Breast epithelium (tissue), 4 donors: ENCODE results near the gene SH2D3C. TPM values are rescaled to one million over a fixed set of nuclear protein-coding genes. Genes with fewer than 3 reads are reported as not detected.
A peak's percentile ranks its signal among the peaks of the same experiment; 100 is the strongest.

Experiments
- DNase-seq, 2 donors: peaks; one replicate each; pipeline ENCODE4 v3.0.0-alpha.2; 2019; ENCODE audit warnings: low spot score in 2 of 2
- H3K27ac ChIP-seq, 2 donors: fragments of 200-600 bp; sonication (generic) in 1 of 2; one replicate each; pipeline ENCODE4 v1.5.1; 2016 to 2019; ENCODE audit warnings: mild to moderate bottlenecking in 1 of 2
- H3K27me3 ChIP-seq, 2 donors: fragments of 200-600 bp; sonication (generic) in 1 of 2; one replicate each; pipeline versions ENCODE4 v1.5.1 to v1.6.0; 2017 to 2019; ENCODE audit warnings: control low read depth in 1 of 2, mild to moderate bottlenecking in 1 of 2
- H3K36me3 ChIP-seq: fragments of 200-600 bp; one replicate; pipeline ENCODE4 v1.5.1; 2019
- H3K4me1 ChIP-seq, 2 donors: fragments of 200-600 bp; sonication (generic); one replicate each; pipeline ENCODE4 v1.5.1; 2016 to 2019; ENCODE audit warnings: control low read depth in 1 of 2
- H3K4me3 ChIP-seq, 3 donors: fragments of 200-600 bp; sonication (generic); 1 replicate in 2 of 3; 2 replicates in 1 of 3; pipeline ENCODE4 v1.5.1; 2016 to 2019; ENCODE audit warnings: mild to moderate bottlenecking in 3 of 3, moderate library complexity in 2 of 3
- H3K9me3 ChIP-seq, 2 donors: fragments of 200-600 bp; sonication (generic) in 1 of 2; one replicate each; pipeline ENCODE4 v1.5.1; 2016 to 2019; ENCODE audit warnings: control low read depth in 1 of 2
- CTCF ChIP-seq, 3 donors: fragments of 450-650 bp; IDR thresholded peaks; one replicate each; pipeline ENCODE4 v1.5.1; 2016 to 2017; ENCODE audit warnings: antibody characterized with exemption in 3 of 3, mild to moderate bottlenecking in 3 of 3, moderate library complexity in 3 of 3
- POLR2A ChIP-seq: fragments of 450-650 bp; IDR thresholded peaks from one replicate; pipeline ENCODE4 v1.6.1; 2016; ENCODE audit warnings: antibody characterized with exemption, mild to moderate bottlenecking, moderate library complexity
- POLR2AphosphoS5 ChIP-seq, 3 donors: sonication (generic); formaldehyde crosslinking; IDR thresholded peaks; one replicate each; pipeline ENCODE4 v1.6.1; 2017; ENCODE audit warnings: antibody characterized with exemption in 3 of 3
- intact Hi-C: fragments of 100-400 bp; cut with DNase I; formaldehyde crosslinking; loops from one replicate; pipeline ENCODE4 v1.15.1; 2023; ENCODE audit warnings: low total_unique reads
- total RNA-seq, 3 donors: library from RNA; depleted of rRNA; stranded (reverse); fragments of >200 nt; gene quantifications; one replicate each; pipeline ENCODE4 v1.1.0, GENCODE V29; 2016

SH2D3C gene
- total RNA-seq, 3 donors from 2014 or later = 6.0 to 15.4 (median 6.9) TPM

GRCh38 chr9:127818574-127818973 is 40.1 kb upstream of the SH2D3C start:
- Histone ChIP-seq H3K27me3 (no peaks in the 10 kb centered on the region), H3K4me3 (no peak overlapping the region), H3K27ac (peak overlapping the region in 1 of 2 donors; percentile 49), H3K9me3 (no peaks in the 10 kb centered on the region), H3K4me1 (no peaks in the 10 kb centered on the region), H3K36me3 (no peaks in the 10 kb centered on the region)
- intact Hi-C loops = no loop called here
- TF ChIP-seq POLR2A = no peak
- TF ChIP-seq CTCF (IDR thresholded peaks at IDR 0.05) = no peak
- no peak for TF ChIP-seq POLR2AphosphoS5 (IDR thresholded peaks at IDR 0.05)
- DNase-seq = no peak

DNA sequence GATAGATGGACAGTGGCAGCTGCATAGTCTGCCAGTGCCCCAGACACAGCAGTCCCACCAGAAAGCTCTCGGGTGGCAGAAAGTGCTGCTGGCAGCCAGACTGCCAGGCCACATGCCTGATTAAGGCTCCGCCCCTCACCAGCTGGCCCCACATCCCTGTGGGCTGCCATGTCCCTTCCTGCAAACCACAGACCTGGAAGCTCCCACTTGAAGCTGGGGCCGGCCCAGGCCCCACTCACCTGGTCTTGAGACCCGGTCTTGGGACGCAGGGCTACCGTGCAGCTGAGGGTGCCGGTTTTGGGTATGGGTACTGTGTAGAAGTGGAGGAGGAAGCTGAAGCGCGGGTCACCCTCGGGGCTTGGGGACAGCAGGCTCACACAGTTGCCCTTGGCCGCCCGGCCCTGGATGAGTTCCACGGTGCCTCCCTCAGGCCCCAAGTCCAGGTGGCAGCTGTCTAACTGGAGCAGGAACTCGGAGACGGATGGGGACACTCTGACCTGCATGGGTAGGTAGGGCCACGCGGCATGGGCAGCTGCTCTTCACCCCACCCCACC is 39.5 kb upstream of the SH2D3C start:
- Histone ChIP-seq H3K4me3 (no peak overlapping the region), H3K27ac (peak overlapping the region in 1 of 2 donors; percentile 49), H3K4me1 (no peaks in the 10 kb centered on the region), H3K9me3 (no peaks in the 10 kb centered on the region), H3K27me3 (no peaks in the 10 kb centered on the region), H3K36me3 (peaks cover 4% of the 10 kb centered on the region)
- intact Hi-C loops = no loop called here
- TF ChIP-seq POLR2AphosphoS5 (IDR thresholded peaks at IDR 0.05) (no peak), CTCF (IDR thresholded peaks at IDR 0.05) (no peak), POLR2A (no peak)
- no peak for DNase-seq

DNA sequence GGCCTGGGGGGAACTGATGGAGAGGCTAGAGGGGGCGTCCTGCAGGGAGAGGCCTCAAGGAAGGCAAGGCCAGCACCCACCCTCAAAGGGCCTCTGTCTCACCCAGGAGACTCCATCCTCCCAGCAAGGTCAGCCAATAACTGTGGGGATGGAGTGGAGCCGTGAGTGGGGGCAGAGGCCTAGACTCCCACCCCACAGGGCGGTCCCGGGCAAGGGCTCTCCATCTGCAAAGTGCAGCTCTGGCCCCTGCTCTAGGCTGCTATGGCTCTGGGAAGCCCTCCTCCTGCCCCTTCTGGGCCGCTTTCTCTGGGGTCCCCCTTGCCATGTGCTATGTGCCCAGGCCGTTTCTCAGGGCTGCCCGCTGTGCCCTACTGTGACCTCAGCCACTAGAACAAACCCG is 38.3 kb upstream of the SH2D3C start:
- Histone ChIP-seq H3K36me3 (peaks cover 10% of the 10 kb centered on the region), H3K27ac (no peak overlapping the region), H3K4me1 (no peaks in the 10 kb centered on the region), H3K9me3 (no peaks in the 10 kb centered on the region), H3K4me3 (no peak overlapping the region), H3K27me3 (no peaks in the 10 kb centered on the region)
- DNase-seq = no peak
- no peak for TF ChIP-seq POLR2AphosphoS5 (IDR thresholded peaks at IDR 0.05)
- TF ChIP-seq POLR2A = no peak
- no peak for TF ChIP-seq CTCF (IDR thresholded peaks at IDR 0.05)
- intact Hi-C loops = no loop called here

DNA sequence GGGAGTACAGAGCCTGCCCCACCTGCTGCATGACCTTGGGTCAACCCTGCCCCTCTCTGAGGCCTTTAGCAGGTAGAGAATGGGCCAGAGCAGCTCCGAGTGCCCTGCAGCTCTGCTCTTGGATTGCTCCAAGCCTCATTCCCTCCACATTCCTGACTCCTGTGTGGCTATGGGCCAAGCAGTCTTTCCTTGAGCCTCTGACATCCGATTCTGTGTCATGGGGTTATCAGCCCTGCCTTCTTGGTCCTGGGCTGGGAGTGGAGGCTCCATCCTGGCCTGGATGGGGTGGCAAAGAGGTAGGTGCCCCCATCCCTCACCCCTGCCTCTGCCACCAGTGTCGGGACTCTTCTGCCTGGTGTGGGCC is 37.9 kb upstream of the SH2D3C start:
- intact Hi-C loops = no loop called here
- no peak for TF ChIP-seq POLR2A
- TF ChIP-seq CTCF (IDR thresholded peaks at IDR 0.05) = no peak
- no peak for TF ChIP-seq POLR2AphosphoS5 (IDR thresholded peaks at IDR 0.05)
- Histone ChIP-seq H3K4me1 (no peaks in the 10 kb centered on the region), H3K36me3 (peaks cover 10% of the 10 kb centered on the region), H3K27me3 (no peaks in the 10 kb centered on the region), H3K9me3 (no peaks in the 10 kb centered on the region), H3K27ac (no peak overlapping the region), H3K4me3 (no peak overlapping the region)
- no peak for DNase-seq

DNA sequence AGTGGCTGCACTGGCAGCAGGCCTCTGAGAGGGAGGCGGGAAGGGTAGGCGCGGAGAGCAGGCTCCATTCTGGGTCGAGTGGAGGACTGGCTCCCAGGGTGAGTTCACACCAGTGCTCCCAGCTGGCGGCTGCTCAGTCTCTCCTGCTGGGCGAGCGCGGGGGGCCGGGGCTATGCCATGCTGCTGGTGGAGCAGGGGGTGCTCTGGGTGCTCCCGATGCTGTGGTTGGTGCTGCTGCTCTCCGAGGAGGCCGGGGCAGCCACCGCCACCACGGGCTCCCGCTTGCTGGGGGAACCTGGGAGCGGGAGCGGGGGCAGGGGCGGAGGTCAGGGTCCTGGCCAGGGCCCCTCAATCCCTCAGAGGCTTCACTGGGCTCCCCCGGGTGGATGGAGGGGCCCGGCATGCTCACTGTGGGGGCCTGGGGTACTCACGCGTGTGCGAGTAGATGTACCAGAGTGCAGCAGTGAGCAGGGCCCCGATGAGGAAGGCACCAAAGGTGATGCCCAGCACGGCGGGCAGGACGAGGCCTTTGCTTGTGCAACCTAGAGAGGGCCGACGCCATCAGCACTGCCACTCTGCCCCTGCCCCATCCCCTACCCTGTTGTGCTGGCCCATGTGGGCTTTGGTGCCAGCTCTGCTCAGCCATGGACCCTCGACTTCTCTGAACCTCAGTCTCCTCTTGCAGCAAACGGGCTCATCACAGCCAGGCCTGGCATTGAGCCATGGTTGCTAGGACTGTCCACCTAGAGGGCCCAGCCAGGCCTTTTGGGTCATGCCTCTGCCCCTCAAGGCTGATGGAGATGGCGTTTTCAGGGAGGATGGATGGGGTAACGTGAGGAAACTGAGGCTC is 37.3 kb upstream of the SH2D3C start:
- no peak for TF ChIP-seq CTCF (IDR thresholded peaks at IDR 0.05)
- no peaks in the 10 kb centered on the region for H3K4me1 ChIP-seq
- H3K4me3 ChIP-seq = no peak overlapping the region
- DNase-seq = no peak
- no peaks in the 10 kb centered on the region for H3K27me3 ChIP-seq
- H3K9me3 ChIP-seq = no peaks in the 10 kb centered on the region
- intact Hi-C loops = no loop called here
- H3K36me3 ChIP-seq = peaks cover 10% of the 10 kb centered on the region
- H3K27ac ChIP-seq = no peak overlapping the region
